Neural cell (in vitro differentiated cells): ENCODE measurements around the gene ACER1. TPM values are rescaled to one million over a fixed set of nuclear protein-coding genes. Genes with fewer than 3 reads are reported as not detected.
"Not testable (repeated sequence)": the region's sequence is repeated elsewhere in the genome, so short reads cannot be mapped to it uniquely, and the experiment has no call there.

Source experiments
- H2AFZ ChIP-seq: fragments of 200-600, 300-800 bp; sonication (generic), shearing (Covaris generic); 2 replicates; pipeline ENCODE4 v1.6.0; 2014; ENCODE audit warnings: low read depth, mild to moderate bottlenecking, antibody characterized with exemption, low read length, moderate library complexity
- H3F3A ChIP-seq: fragments of 200-600 bp; shearing (Covaris generic); 2 replicates; pipeline ENCODE4 v1.6.1; 2016; ENCODE audit warnings: mild to moderate bottlenecking, moderate library complexity, mixed read lengths, antibody characterized with exemption, low read length; ENCODE audit not compliant: insufficient read depth, poor library complexity, severe bottlenecking
- H3K27ac ChIP-seq: fragments of 200-600, 300-800 bp; sonication (generic), shearing (Covaris generic); 2 replicates; pipeline ENCODE4 v1.5.1; 2014; ENCODE audit warnings: mild to moderate bottlenecking, low read length, moderate library complexity
- H3K27me3 ChIP-seq: fragments of 300-800, 200-600 bp; sonication (generic), shearing (Covaris generic); 2 replicates; pipeline ENCODE4 v1.6.0; 2014; ENCODE audit warnings: mild to moderate bottlenecking, low read depth, low read length, moderate library complexity; ENCODE audit not compliant: insufficient read depth
- H3K36me3 ChIP-seq: fragments of 300-800, 200-600 bp; sonication (generic), shearing (Covaris generic); 2 replicates; pipeline ENCODE4 v1.5.1; 2014; ENCODE audit warnings: mild to moderate bottlenecking, antibody characterized with exemption, low read length, moderate library complexity; ENCODE audit not compliant: insufficient read depth
- H3K4me2 ChIP-seq: fragments of 300-800, 200-600 bp; sonication (generic), shearing (Covaris generic); 2 replicates; pipeline ENCODE4 v1.6.0; 2014; ENCODE audit warnings: mild to moderate bottlenecking, low read length
- H3K4me3 ChIP-seq: fragments of 300-800, 200-600 bp; sonication (generic), shearing (Covaris generic); 2 replicates; pipeline ENCODE4 v1.5.1; 2014; ENCODE audit warnings: mild to moderate bottlenecking, low read length, moderate library complexity
- H3K79me2 ChIP-seq: fragments of 200-600 bp; shearing (Covaris generic); replicated peaks from 2 replicates; pipeline ENCODE4 v1.6.0; 2014; ENCODE audit warnings: mild to moderate bottlenecking, low read length, moderate library complexity; ENCODE audit not compliant: insufficient read depth
- H3K9ac ChIP-seq: fragments of 300-800, 200-600 bp; sonication (generic), shearing (Covaris generic); 2 replicates; pipeline ENCODE4 v1.6.1; 2016; ENCODE audit warnings: mild to moderate bottlenecking, low read length, mixed read lengths
- H3K9me2 ChIP-seq: fragments of 200-600 bp; shearing (Covaris generic); 2 replicates; pipeline ENCODE4 v1.6.1; 2016; ENCODE audit warnings: mild to moderate bottlenecking, low read length, mixed read lengths; ENCODE audit not compliant: insufficient read depth
- H3K9me3 ChIP-seq: fragments of 200-600, 300-800 bp; sonication (generic), shearing (Covaris generic); 2 replicates; pipeline ENCODE4 v1.6.1; 2016; ENCODE audit warnings: mild to moderate bottlenecking, mixed run types, low read length, moderate library complexity, mixed read lengths
- H4K20me1 ChIP-seq: fragments of 200-600 bp; shearing (Covaris generic); 2 replicates; pipeline ENCODE4 v1.6.1; 2016; ENCODE audit warnings: mild to moderate bottlenecking, mixed run types; ENCODE audit not compliant: insufficient read depth
- EP300 ChIP-seq: fragments of 450-650 bp; conservative IDR thresholded peaks from 2 replicates; pipeline ENCODE4 v1.6.1; 2014; ENCODE audit warnings: antibody characterized with exemption, mild to moderate bottlenecking, moderate library complexity; ENCODE audit not compliant: poor library complexity, severe bottlenecking
- EZH2 ChIP-seq: fragments of 200-600, 300-800 bp; shearing (Covaris generic), sonication (generic); IDR thresholded peaks from 2 replicates; pipeline ENCODE4 v1.6.1; 2014; ENCODE audit warnings: antibody characterized with exemption, low read length, borderline replicate concordance, mild to moderate bottlenecking; ENCODE audit not compliant: insufficient read depth, poor library complexity, severe bottlenecking
- MXI1 ChIP-seq: fragments of 450-650 bp; conservative IDR thresholded peaks from 2 replicates; pipeline ENCODE4 v1.6.1; 2014; ENCODE audit warnings: antibody characterized with exemption, mild to moderate bottlenecking; ENCODE audit not compliant: poor library complexity, severe bottlenecking
- POLR2AphosphoS5 ChIP-seq: IDR thresholded peaks from 2 replicates; pipeline ENCODE4 v1.6.1; 2012
- RAD21 ChIP-seq: fragments of 450-650 bp; conservative IDR thresholded peaks from 2 replicates; pipeline ENCODE4 v1.6.1; 2014; ENCODE audit warnings: antibody characterized with exemption, mild to moderate bottlenecking, moderate library complexity
- REST ChIP-seq: IDR thresholded peaks from 2 replicates; pipeline ENCODE4 v1.6.1; 2012; ENCODE audit warnings: borderline replicate concordance
- SMC3 ChIP-seq: fragments of 450-650 bp; conservative IDR thresholded peaks from 2 replicates; pipeline ENCODE4 v1.6.1; 2014; ENCODE audit warnings: antibody characterized with exemption, mild to moderate bottlenecking, moderate library complexity; ENCODE audit not compliant: poor library complexity
- TAF1 ChIP-seq: IDR thresholded peaks from 2 replicates; pipeline ENCODE4 v1.6.1; 2012; ENCODE audit warnings: low read depth
- polyA plus RNA-seq: library from polyadenylated mRNA; depleted of rRNA; stranded (reverse); fragments of >200 nt; gene quantifications from 2 replicates; pipeline ENCODE4 v1.2.3, GENCODE V29; 2014
- TF ChIP-seq, protein P1 (sequence below): fragments of 450-650 bp; IDR thresholded peaks from 2 replicates; pipeline ENCODE4 v1.5.1; 2014; ENCODE audit warnings: antibody characterized with exemption, mild to moderate bottlenecking, moderate library complexity; ENCODE audit not compliant: poor library complexity, severe bottlenecking

ACER1 gene
- polyA plus RNA-seq, 1 donor from 2014 or later, result not detected

GRCh38 chr19:6357174-6357573 lies 23.8 kb upstream of the ACER1 start:
- H3K4me2 ChIP-seq, result no peak overlapping the region
- H3K9me2 ChIP-seq, result no peaks in the 10 kb centered on the region
- no peak overlapping the region for H3K4me3 ChIP-seq
- H3K9ac ChIP-seq, result no peak overlapping the region
- no peaks in the 10 kb centered on the region for H4K20me1 ChIP-seq
- H3K27ac ChIP-seq, result no peak overlapping the region
- H3K27me3 ChIP-seq, result no peaks in the 10 kb centered on the region
- no peaks in the 10 kb centered on the region for H3F3A ChIP-seq
- H3K36me3 ChIP-seq, result no peaks in the 10 kb centered on the region
- no peaks in the 10 kb centered on the region for H3K9me3 ChIP-seq
- no peak overlapping the region for H2AFZ ChIP-seq
- no peak for TF ChIP-seq REST
- TF ChIP-seq SMC3, result no peak
- no peak for TF ChIP-seq POLR2AphosphoS5
- TF ChIP-seq, protein P1, sequence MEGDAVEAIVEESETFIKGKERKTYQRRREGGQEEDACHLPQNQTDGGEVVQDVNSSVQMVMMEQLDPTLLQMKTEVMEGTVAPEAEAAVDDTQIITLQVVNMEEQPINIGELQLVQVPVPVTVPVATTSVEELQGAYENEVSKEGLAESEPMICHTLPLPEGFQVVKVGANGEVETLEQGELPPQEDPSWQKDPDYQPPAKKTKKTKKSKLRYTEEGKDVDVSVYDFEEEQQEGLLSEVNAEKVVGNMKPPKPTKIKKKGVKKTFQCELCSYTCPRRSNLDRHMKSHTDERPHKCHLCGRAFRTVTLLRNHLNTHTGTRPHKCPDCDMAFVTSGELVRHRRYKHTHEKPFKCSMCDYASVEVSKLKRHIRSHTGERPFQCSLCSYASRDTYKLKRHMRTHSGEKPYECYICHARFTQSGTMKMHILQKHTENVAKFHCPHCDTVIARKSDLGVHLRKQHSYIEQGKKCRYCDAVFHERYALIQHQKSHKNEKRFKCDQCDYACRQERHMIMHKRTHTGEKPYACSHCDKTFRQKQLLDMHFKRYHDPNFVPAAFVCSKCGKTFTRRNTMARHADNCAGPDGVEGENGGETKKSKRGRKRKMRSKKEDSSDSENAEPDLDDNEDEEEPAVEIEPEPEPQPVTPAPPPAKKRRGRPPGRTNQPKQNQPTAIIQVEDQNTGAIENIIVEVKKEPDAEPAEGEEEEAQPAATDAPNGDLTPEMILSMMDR, result no peak
- TF ChIP-seq TAF1, result no peak
- no peak for TF ChIP-seq EP300
- no peak for TF ChIP-seq EZH2
- no peak for TF ChIP-seq MXI1
- TF ChIP-seq RAD21, result no peak
- no peaks in the 10 kb centered on the region for H3K79me2 ChIP-seq

DNA sequence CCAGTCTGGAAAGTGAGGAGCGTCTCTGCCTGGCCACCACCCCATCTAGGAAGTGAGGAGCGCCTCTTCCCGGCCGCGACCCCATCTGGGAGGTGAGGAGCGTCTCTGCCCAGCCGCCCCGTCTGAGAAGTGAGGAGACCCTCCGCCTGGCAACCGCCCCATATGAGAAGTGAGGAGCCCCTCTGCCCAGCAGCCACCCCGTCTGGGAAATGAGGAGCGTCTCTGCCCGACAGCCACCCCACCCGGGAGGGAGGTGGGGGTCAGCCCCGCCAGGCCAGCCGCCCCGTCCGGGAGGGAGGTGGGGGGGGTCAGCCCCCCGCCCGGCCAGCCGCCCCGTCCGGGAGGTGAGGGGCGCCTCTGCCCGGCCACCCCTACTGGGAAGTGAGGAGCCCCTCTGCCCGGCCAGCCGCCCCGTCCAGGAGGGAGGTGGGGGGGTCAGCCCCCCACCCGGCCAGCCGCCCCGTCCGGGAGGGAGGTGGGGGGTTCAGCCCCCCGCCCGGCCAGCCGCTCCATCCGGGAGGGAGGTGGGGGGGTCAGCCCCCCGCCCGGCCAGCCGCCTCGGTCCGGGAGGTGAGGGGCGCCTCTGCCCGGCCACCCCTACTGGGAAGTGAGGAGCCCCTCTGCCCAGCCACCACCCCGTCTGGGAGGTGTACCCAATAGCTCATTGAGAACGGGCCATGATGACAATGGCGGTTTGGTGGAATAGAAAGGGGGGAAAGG lies 22.1 kb upstream of the ACER1 start:
- H3K27ac ChIP-seq, H3K9me2 ChIP-seq, H3K27me3 ChIP-seq, H2AFZ ChIP-seq, H3K79me2 ChIP-seq, H3K4me3 ChIP-seq, H3K4me2 ChIP-seq, H4K20me1 ChIP-seq, H3K9me3 ChIP-seq, H3F3A ChIP-seq, H3K9ac ChIP-seq, H3K36me3 ChIP-seq: not testable (repeated sequence)
